ENCODE results near the gene DGCR6.

DNA sequence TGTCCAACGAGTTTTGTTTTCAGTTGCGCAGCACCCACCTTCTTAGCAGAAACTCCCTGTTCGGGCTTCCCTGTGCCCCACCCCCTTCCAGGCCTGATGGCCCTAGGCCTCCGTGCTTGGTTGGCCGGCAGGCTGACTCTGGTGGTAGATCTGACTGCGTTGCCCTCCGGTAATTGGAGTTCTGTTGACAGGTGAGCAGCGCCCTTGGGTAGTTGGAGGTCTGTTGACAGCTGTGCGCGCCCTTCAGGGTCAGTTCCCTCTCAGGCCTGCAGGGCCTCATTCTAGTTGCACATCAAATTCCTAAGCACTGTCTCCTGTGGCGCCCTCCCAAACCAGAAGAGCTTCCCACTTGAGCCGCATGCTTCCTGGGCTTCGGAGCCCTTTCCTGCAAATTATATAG lies 776 bp downstream of the DGCR6 start:
- TF ChIP-seq, protein P1, sequence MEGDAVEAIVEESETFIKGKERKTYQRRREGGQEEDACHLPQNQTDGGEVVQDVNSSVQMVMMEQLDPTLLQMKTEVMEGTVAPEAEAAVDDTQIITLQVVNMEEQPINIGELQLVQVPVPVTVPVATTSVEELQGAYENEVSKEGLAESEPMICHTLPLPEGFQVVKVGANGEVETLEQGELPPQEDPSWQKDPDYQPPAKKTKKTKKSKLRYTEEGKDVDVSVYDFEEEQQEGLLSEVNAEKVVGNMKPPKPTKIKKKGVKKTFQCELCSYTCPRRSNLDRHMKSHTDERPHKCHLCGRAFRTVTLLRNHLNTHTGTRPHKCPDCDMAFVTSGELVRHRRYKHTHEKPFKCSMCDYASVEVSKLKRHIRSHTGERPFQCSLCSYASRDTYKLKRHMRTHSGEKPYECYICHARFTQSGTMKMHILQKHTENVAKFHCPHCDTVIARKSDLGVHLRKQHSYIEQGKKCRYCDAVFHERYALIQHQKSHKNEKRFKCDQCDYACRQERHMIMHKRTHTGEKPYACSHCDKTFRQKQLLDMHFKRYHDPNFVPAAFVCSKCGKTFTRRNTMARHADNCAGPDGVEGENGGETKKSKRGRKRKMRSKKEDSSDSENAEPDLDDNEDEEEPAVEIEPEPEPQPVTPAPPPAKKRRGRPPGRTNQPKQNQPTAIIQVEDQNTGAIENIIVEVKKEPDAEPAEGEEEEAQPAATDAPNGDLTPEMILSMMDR (conservative IDR thresholded peaks at IDR 0.05; ENCODE audit: low read depth, low read length), result no peak
- TF ChIP-seq CEBPB (IDR thresholded peaks at IDR 0.05; ENCODE audit: low read depth, low read length) (no peak), RAD21 (IDR thresholded peaks at IDR 0.05; ENCODE audit: low read length) (no peak), POLR2A (IDR thresholded peaks at IDR 0.05; ENCODE audit: low read depth, low read length) (no peak)
- TF ChIP-seq, protein P2, sequence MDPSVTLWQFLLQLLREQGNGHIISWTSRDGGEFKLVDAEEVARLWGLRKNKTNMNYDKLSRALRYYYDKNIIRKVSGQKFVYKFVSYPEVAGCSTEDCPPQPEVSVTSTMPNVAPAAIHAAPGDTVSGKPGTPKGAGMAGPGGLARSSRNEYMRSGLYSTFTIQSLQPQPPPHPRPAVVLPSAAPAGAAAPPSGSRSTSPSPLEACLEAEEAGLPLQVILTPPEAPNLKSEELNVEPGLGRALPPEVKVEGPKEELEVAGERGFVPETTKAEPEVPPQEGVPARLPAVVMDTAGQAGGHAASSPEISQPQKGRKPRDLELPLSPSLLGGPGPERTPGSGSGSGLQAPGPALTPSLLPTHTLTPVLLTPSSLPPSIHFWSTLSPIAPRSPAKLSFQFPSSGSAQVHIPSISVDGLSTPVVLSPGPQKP (IDR thresholded peaks at IDR 0.05; ENCODE audit: borderline replicate concordance, low read depth, low read length), result no peak
- TF ChIP-seq, protein P3, sequence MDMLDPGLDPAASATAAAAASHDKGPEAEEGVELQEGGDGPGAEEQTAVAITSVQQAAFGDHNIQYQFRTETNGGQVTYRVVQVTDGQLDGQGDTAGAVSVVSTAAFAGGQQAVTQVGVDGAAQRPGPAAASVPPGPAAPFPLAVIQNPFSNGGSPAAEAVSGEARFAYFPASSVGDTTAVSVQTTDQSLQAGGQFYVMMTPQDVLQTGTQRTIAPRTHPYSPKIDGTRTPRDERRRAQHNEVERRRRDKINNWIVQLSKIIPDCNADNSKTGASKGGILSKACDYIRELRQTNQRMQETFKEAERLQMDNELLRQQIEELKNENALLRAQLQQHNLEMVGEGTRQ (IDR thresholded peaks at IDR 0.05; ENCODE audit: low read depth, low read length), result no peak
